ENCODE results near the gene SLC44A1. TPM values are rescaled to one million over a fixed set of nuclear protein-coding genes. Genes with fewer than 3 reads are reported as not detected.

SLC44A1 gene
- total RNA-seq, 4 donors from 2014 or later, result 25.7 to 37.8 (median 28.3) TPM

Other genes with a start within 250 kb of the SLC44A1 start
- 1 to 10 TPM; 2.2 to 5.4 (median 2.6) TPM for gene FSD1L, start 203.4 kb downstream of the SLC44A1 start, total RNA-seq

Measured in esophagus muscularis mucosa (tissue), 4 donors.